Smooth muscle cell (in vitro differentiated cells): ENCODE results near the gene CAV1. TPM values are rescaled to one million over a fixed set of nuclear protein-coding genes. Genes with fewer than 3 reads are reported as not detected.

ENCODE experiments used
- DNase-seq: peaks from one replicate; lab custom pipeline; 2025; ENCODE audit not compliant: unreplicated experiment; lab: John Stamatoyannopoulos, UW
- H2AFZ ChIP-seq: fragments of 200-600 bp; sonication (generic); 2 replicates; pipeline ENCODE4 v1.6.0; 2016; ENCODE audit warnings: antibody characterized with exemption, low read depth, mild to moderate bottlenecking
- H3F3A ChIP-seq: fragments of 200-600 bp; sonication (generic); 2 replicates; pipeline ENCODE4 v1.6.0; 2017; ENCODE audit warnings: antibody characterized with exemption, low read depth
- H3K27ac ChIP-seq: fragments of 200-600 bp; sonication (generic); 2 replicates; pipeline ENCODE4 v1.5.1; 2016; ENCODE audit warnings: low read depth, mild to moderate bottlenecking
- H3K27me3 ChIP-seq: fragments of 200-600 bp; sonication (generic); 2 replicates; pipeline ENCODE4 v1.6.1; 2016; ENCODE audit warnings: low read depth, mild to moderate bottlenecking
- H3K36me3 ChIP-seq: fragments of 200-600 bp; sonication (generic); 2 replicates; pipeline ENCODE4 v1.5.1; 2016; ENCODE audit warnings: low read depth
- H3K4me1 ChIP-seq: fragments of 200-600 bp; sonication (generic); 2 replicates; pipeline ENCODE4 v1.5.1; 2016; ENCODE audit warnings: low read depth
- H3K4me2 ChIP-seq: fragments of 200-600 bp; sonication (generic); 2 replicates; pipeline ENCODE4 v1.6.0; 2016; ENCODE audit warnings: mild to moderate bottlenecking
- H3K4me3 ChIP-seq: fragments of 200-600 bp; sonication (generic); 2 replicates; pipeline ENCODE4 v1.5.1; 2016; ENCODE audit warnings: mild to moderate bottlenecking
- H3K79me2 ChIP-seq: fragments of 200-600 bp; sonication (generic); 2 replicates; pipeline ENCODE4 v1.6.0; 2016; ENCODE audit warnings: low read depth, mild to moderate bottlenecking
- H3K9ac ChIP-seq: fragments of 200-600 bp; sonication (generic); 2 replicates; pipeline ENCODE4 v1.6.0; 2016; ENCODE audit warnings: low read depth
- H3K9me3 ChIP-seq: fragments of 200-600 bp; sonication (generic); replicated peaks from 2 replicates; pipeline ENCODE4 v1.5.1; 2016; ENCODE audit warnings: low read depth
- H4K20me1 ChIP-seq: fragments of 200-600 bp; sonication (generic); 2 replicates; pipeline ENCODE4 v1.6.0; 2016; ENCODE audit warnings: low read depth
- CTCF ChIP-seq: fragments of 200-600 bp; sonication (generic); IDR thresholded peaks from 2 replicates; pipeline ENCODE4 v1.5.1; 2017; ENCODE audit warnings: borderline replicate concordance, mild to moderate bottlenecking, antibody characterized with exemption; ENCODE audit not compliant: insufficient read depth, poor library complexity, severe bottlenecking
- WGBS: methylation state at CpG from one replicate; pipeline ENCODE4 v1.1.7; 2016; ENCODE audit warnings: low lambda C conversion rate; 5-methylcytosine and 5-hydroxymethylcytosine counted together
- polyA plus RNA-seq: library from polyadenylated mRNA; unstranded; fragments of >200 nt; fragmentation: Nextera tagmentation; extraction: Ambion mirVana; gene quantifications from 2 replicates; pipeline ENCODE4 v1.2.1, GENCODE V29; 2016
- total RNA-seq: library from RNA; depleted of rRNA; stranded (reverse); fragments of >200 nt; gene quantifications from 2 replicates; pipeline ENCODE4 v1.2.3, GENCODE V29; 2014

Gene CAV1
- total and polyA plus RNA-seq, 2 experiments from 2014 or later, result 55.8 to 84.7 TPM

- Histone ChIP-seq H3K27ac (no peak overlapping the region), H3K79me2 (no peaks in the 10 kb centered on the region)
- DNase-seq, result no peak
Measured at GRCh38 chr7:116554436-116554835, 29.6 kb downstream of the CAV1 start.

GRCh38 chr7:116554911-116555310 is 30.1 kb downstream of the CAV1 start:
- Histone ChIP-seq H4K20me1 (no peaks in the 10 kb centered on the region), H3K36me3 (no peaks in the 10 kb centered on the region), H3K27me3 (no peaks in the 10 kb centered on the region), H2AFZ (no peak overlapping the region), H3K79me2 (no peaks in the 10 kb centered on the region), H3K27ac (no peak overlapping the region), H3K4me2 (no peak overlapping the region), H3K4me3 (no peak overlapping the region), H3F3A (no peaks in the 10 kb centered on the region), H3K9ac (no peak overlapping the region), H3K4me1 (no peaks in the 10 kb centered on the region), H3K9me3 (no peaks in the 10 kb centered on the region)
- DNase-seq, result no peak
- WGBS, result 93% methylated on average over 4 of the region's 4 CpGs
- no peak for TF ChIP-seq CTCF

More at GRCh38 chr7:116554436-116554835, 29.6 kb downstream of the CAV1 start:
- no peaks in the 10 kb centered on the region for H3K36me3 ChIP-seq
- H3K27me3 ChIP-seq, result no peaks in the 10 kb centered on the region
- H3K4me2 ChIP-seq, result no peak overlapping the region
- no peak overlapping the region for H3K9ac ChIP-seq
- no peak overlapping the region for H2AFZ ChIP-seq
- no peak overlapping the region for H3K4me3 ChIP-seq
- TF ChIP-seq CTCF, result no peak
- no peaks in the 10 kb centered on the region for H3K4me1 ChIP-seq
- no peaks in the 10 kb centered on the region for H4K20me1 ChIP-seq
- no peaks in the 10 kb centered on the region for H3K9me3 ChIP-seq
- no peaks in the 10 kb centered on the region for H3F3A ChIP-seq

GRCh38 chr7:116557066-116557585 is 32.3 kb downstream of the CAV1 start:
- H3K4me2 ChIP-seq, result no peak overlapping the region
- no peaks in the 10 kb centered on the region for H3K9me3 ChIP-seq
- WGBS, result 96% methylated on average over 3 of the region's 3 CpGs
- H3K9ac ChIP-seq, result no peak overlapping the region
- H4K20me1 ChIP-seq, result no peaks in the 10 kb centered on the region
- no peaks in the 10 kb centered on the region for H3F3A ChIP-seq
- H3K27ac ChIP-seq, result no peak overlapping the region
- H3K4me3 ChIP-seq, result no peak overlapping the region
- no peak for TF ChIP-seq CTCF
- H3K79me2 ChIP-seq, result no peaks in the 10 kb centered on the region
- DNase-seq, result no peak
- H3K36me3 ChIP-seq, result no peaks in the 10 kb centered on the region
- H2AFZ ChIP-seq, result no peak overlapping the region
- no peaks in the 10 kb centered on the region for H3K27me3 ChIP-seq
- H3K4me1 ChIP-seq, result no peaks in the 10 kb centered on the region

- no peak for TF ChIP-seq CTCF
- no peak overlapping the region for H2AFZ ChIP-seq
- no peak overlapping the region for H3K27ac ChIP-seq
- no peak overlapping the region for H3K4me3 ChIP-seq
- H3K79me2 ChIP-seq, result no peaks in the 10 kb centered on the region
- DNase-seq, result no peak
- H3F3A ChIP-seq, result no peaks in the 10 kb centered on the region
- H3K9ac ChIP-seq, result no peak overlapping the region
- H4K20me1 ChIP-seq, result no peaks in the 10 kb centered on the region
- H3K4me2 ChIP-seq, result no peak overlapping the region
- 88% methylated on average over 4 of the region's 4 CpGs for WGBS
- H3K4me1 ChIP-seq, result no peaks in the 10 kb centered on the region
- H3K36me3 ChIP-seq, result no peaks in the 10 kb centered on the region
- no peaks in the 10 kb centered on the region for H3K9me3 ChIP-seq
- no peaks in the 10 kb centered on the region for H3K27me3 ChIP-seq
Measured at GRCh38 chr7:116557901-116558300, 33.1 kb downstream of the CAV1 start.
